ENCODE results near the gene SREBF1. TPM values are rescaled to one million over a fixed set of nuclear protein-coding genes. Genes with fewer than 3 reads are reported as not detected.

The SREBF1 gene
- total RNA-seq, 4 donors from 2014 or later = 115 to 253 (median 191) TPM

GRCh38 chr17:17818088-17818526 is 18.7 kb downstream of the SREBF1 start:
- no peak for TF ChIP-seq CTCF (IDR thresholded peaks at IDR 0.05)
- TF ChIP-seq EP300 (IDR thresholded peaks at IDR 0.05) = peak in 1 of 2 donors; percentile 23
- H3K36me3 ChIP-seq = peaks cover 3 to 76% (median 26%) of the 10 kb centered on the region in 3 donors
- H3K9me3 ChIP-seq = no peaks in the 10 kb centered on the region
- H3K27ac ChIP-seq = peak overlapping the region in 2 of 4 donors; percentile 34 to 91
- H3K4me3 ChIP-seq = no peak overlapping the region
- peaks cover 0 to 91% (median 44%) of the 10 kb centered on the region in 4 donors for H3K4me1 ChIP-seq
- DNase-seq (ENCODE audit: low spot score in 2 of 2) = no peak
- H3K27me3 ChIP-seq = no peaks in the 10 kb centered on the region
- WGBS, 2 donors = 52 to 73% methylated on average over 10 of the region's 10 CpGs

GRCh38 chr17:17817552-17817947 is 19.2 kb downstream of the SREBF1 start:
- H3K4me3 ChIP-seq = no peak overlapping the region
- peaks cover 0 to 91% (median 40%) of the 10 kb centered on the region in 4 donors for H3K4me1 ChIP-seq
- H3K9me3 ChIP-seq = no peaks in the 10 kb centered on the region
- H3K27me3 ChIP-seq = no peaks in the 10 kb centered on the region
- 77 to 79% methylated on average over 8 to 10 of the region's 10 CpGs for WGBS, 2 donors
- no peak for DNase-seq (ENCODE audit: low spot score in 2 of 2)
- H3K36me3 ChIP-seq = peaks cover 3 to 81% (median 26%) of the 10 kb centered on the region in 3 donors
- peak overlapping the region in 3 of 4 donors; percentile 6 to 91 (median 34) for H3K27ac ChIP-seq
- no peak for TF ChIP-seq EP300 (IDR thresholded peaks at IDR 0.05)
- no peak for TF ChIP-seq CTCF (IDR thresholded peaks at IDR 0.05)
- TF ChIP-seq POLR2A (IDR thresholded peaks at IDR 0.05) = no peak

- H3K4me1 ChIP-seq = peaks cover 1 to 91% (median 41%) of the 10 kb centered on the region in 4 donors
- DNase-seq (ENCODE audit: low spot score in 2 of 2) = no peak
- no peaks in the 10 kb centered on the region for H3K9me3 ChIP-seq
- WGBS, 2 donors = 79 to 80% methylated on average over 16 of the region's 24 CpGs
- no peak overlapping the region for H3K4me3 ChIP-seq
- peak overlapping the region in 1 of 4 donors; percentile 91 for H3K27ac ChIP-seq
- no peaks in the 10 kb centered on the region for H3K27me3 ChIP-seq
- no peak for TF ChIP-seq EP300 (IDR thresholded peaks at IDR 0.05)
- TF ChIP-seq POLR2A (IDR thresholded peaks at IDR 0.05) = no peak
- no peak for TF ChIP-seq CTCF (IDR thresholded peaks at IDR 0.05)
- peaks cover 3 to 84% (median 26%) of the 10 kb centered on the region in 3 donors for H3K36me3 ChIP-seq
These were observed 19.8 kb downstream of the SREBF1 start for GRCh38 chr17:17816831-17817551.

- no peak for TF ChIP-seq CTCF (IDR thresholded peaks at IDR 0.05)
- TF ChIP-seq EP300 (IDR thresholded peaks at IDR 0.05) = no peak
- TF ChIP-seq POLR2A (IDR thresholded peaks at IDR 0.05) = no peak
- no peak for DNase-seq (ENCODE audit: low spot score in 2 of 2)
- no peak overlapping the region for H3K4me3 ChIP-seq
- H3K9me3 ChIP-seq = no peaks in the 10 kb centered on the region
- 90 to 100% methylated on average over 1 to 11 of the region's 22 CpGs for WGBS, 2 donors
- peaks cover 3 to 84% (median 26%) of the 10 kb centered on the region in 3 donors for H3K36me3 ChIP-seq
- peak overlapping the region in 1 of 4 donors; percentile 91 for H3K27ac ChIP-seq
- no peaks in the 10 kb centered on the region for H3K27me3 ChIP-seq
- peaks cover 3 to 91% (median 41%) of the 10 kb centered on the region in 4 donors for H3K4me1 ChIP-seq
These were observed 20.5 kb downstream of the SREBF1 start for GRCh38 chr17:17816240-17816814.

All from tibial nerve (tissue), 4 donors.